Measurements from ENCODE around the gene CENPN. TPM values are rescaled to one million over a fixed set of nuclear protein-coding genes. Genes with fewer than 3 reads are reported as not detected.

Gene CENPN
- total RNA-seq, 1 donor = 19.9 TPM

DNA sequence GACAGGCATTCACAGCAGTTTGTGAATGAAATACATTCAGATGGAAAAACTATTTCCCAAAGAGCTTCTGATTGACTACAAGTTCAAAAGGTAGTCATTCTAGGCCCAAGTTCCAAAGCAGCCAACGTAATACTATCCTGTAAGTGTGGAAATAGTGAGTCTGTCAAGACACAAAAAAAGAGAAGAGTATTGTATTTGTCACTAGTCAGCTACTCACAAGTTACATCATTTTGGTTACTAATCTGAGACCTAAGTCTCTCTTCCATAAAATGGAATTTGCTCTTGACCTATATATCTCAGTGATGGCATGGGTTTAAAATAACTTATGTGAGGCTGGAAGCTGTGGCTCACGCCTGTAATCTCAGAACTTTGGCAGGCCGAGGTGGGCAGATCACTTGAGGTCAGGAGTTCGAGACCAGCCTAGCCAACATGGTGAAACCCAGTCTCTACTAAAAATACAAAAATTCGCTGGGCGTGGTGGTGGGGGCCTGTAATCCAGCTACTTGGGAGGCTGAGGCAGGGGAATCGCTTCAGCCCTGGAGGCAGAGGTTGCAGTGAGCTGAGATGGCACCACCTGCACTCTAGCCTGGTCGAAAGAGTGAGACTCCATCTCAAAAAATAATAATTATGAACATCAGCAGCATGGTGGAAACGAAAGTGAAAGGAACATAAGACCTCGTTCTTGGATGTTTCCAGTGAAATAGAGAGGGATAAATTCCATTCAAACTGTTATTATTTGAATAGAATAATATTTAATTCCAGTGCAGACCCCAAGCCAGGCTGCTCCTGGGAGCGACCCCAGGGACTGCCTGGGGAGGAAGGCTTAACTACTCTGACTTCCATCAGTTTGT is 3.2 kb upstream of the CENPN start:
- Histone ChIP-seq H3K9me3 (ENCODE audit: low read depth, low read length) (no peaks in the 10 kb centered on the region), H3K4me2 (ENCODE audit: insufficient read depth, low read length) (peak overlapping the region; percentile 94), H3K4me1 (ENCODE audit: insufficient read depth, low read length) (peaks cover 25% of the 10 kb centered on the region), H3K4me3 (ENCODE audit: insufficient read depth, low read length) (peak overlapping the region; percentile 54), H2AFZ (ENCODE audit: low read length) (no peak overlapping the region), H4K20me1 (ENCODE audit: insufficient read depth, low read length) (peaks cover 3% of the 10 kb centered on the region), H3K27me3 (ENCODE audit: insufficient read depth, low read length) (no peaks in the 10 kb centered on the region), H3K36me3 (ENCODE audit: insufficient read depth, low read length) (no peaks in the 10 kb centered on the region), H3K79me2 (ENCODE audit: insufficient read depth, low read length) (peaks cover 87% of the 10 kb centered on the region), H3K27ac (ENCODE audit: low read depth, low read length) (peak overlapping the region; percentile 100)
- TF ChIP-seq, protein P1, sequence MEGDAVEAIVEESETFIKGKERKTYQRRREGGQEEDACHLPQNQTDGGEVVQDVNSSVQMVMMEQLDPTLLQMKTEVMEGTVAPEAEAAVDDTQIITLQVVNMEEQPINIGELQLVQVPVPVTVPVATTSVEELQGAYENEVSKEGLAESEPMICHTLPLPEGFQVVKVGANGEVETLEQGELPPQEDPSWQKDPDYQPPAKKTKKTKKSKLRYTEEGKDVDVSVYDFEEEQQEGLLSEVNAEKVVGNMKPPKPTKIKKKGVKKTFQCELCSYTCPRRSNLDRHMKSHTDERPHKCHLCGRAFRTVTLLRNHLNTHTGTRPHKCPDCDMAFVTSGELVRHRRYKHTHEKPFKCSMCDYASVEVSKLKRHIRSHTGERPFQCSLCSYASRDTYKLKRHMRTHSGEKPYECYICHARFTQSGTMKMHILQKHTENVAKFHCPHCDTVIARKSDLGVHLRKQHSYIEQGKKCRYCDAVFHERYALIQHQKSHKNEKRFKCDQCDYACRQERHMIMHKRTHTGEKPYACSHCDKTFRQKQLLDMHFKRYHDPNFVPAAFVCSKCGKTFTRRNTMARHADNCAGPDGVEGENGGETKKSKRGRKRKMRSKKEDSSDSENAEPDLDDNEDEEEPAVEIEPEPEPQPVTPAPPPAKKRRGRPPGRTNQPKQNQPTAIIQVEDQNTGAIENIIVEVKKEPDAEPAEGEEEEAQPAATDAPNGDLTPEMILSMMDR (IDR thresholded peaks at IDR 0.05; ENCODE audit: extremely low read depth, low read depth, low read length) = no peak
- DNase-seq (ENCODE audit: insufficient read length, low spot score, missing footprints) = no peak

DNA sequence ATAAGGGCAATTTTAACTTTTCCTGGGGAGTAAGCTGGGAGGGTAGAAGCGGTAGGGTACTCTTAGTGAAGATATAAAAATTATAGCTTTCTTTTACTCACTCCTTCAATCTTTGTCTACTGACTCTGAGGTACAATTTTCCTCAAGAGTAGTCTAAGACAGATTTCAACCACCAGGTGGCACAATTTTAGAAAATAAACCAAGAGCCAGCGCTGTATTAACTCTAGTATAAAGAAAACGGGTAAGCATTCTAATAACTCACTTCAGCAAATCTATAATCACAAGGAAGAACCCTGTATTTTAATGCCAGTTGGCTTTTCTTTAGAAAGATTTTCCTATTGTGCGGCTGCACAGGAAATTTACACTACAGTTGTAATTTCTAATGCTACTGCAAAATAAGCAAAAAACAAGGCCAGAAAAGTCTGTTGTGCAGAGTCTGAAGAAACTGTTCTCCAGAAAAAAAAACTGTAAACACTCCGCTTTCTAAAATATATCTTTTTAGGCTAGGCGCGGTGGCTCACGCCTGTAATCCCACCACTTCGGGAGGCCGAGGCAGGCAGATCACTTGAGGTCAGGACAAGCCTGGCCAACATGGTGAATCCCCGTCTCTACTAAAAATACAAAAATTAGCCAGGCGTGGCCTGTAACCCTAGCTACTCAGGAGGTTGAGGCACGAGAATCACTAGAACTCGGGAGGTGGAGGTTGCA is 2.2 kb upstream of the CENPN start:
- Histone ChIP-seq H3K4me2 (ENCODE audit: insufficient read depth, low read length) (peak overlapping the region; percentile 94), H3K4me1 (ENCODE audit: insufficient read depth, low read length) (peaks cover 25% of the 10 kb centered on the region), H3K4me3 (ENCODE audit: insufficient read depth, low read length) (peak overlapping the region; percentile 54), H3K36me3 (ENCODE audit: insufficient read depth, low read length) (no peaks in the 10 kb centered on the region), H2AFZ (ENCODE audit: low read length) (peak overlapping the region; percentile 7), H4K20me1 (ENCODE audit: insufficient read depth, low read length) (peaks cover 3% of the 10 kb centered on the region), H3K79me2 (ENCODE audit: insufficient read depth, low read length) (peaks cover 87% of the 10 kb centered on the region), H3K9me3 (ENCODE audit: low read depth, low read length) (no peaks in the 10 kb centered on the region), H3K27ac (ENCODE audit: low read depth, low read length) (peak overlapping the region; percentile 100), H3K27me3 (ENCODE audit: insufficient read depth, low read length) (no peaks in the 10 kb centered on the region)
- TF ChIP-seq, protein P1 (IDR thresholded peaks at IDR 0.05; ENCODE audit: extremely low read depth, low read depth, low read length) = peak; percentile 67
- peak; percentile 86 for DNase-seq (ENCODE audit: insufficient read length, low spot score, missing footprints)

DNA sequence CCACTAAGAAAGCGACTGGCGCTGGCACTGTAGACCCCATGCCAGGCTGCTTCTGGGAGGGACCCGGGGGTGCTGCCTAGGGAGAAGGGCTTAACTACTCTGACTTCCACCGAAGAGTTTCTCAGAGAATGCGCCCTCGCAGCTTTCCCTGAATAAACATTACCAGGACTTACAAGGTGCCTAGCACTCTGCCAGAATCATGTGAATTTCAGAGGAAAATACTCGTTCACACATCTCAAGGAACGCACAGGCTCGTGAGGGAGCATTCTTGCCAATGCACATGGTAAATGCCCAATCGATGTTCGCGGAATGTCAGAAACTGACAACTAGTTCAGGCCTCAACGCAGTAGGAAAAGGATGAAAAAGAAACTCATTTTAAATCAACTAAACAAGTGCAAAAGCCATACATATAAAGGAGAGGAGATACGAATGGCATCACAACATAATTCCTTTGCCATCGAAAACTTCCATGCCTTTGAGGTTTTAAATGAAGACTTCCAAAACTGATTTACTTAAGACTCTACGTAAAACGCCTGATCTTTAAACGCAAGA is 1.3 kb upstream of the CENPN start:
- Histone ChIP-seq H3K27ac (ENCODE audit: low read depth, low read length) (peak overlapping the region; percentile 100), H3K27me3 (ENCODE audit: insufficient read depth, low read length) (no peaks in the 10 kb centered on the region), H4K20me1 (ENCODE audit: insufficient read depth, low read length) (peaks cover 3% of the 10 kb centered on the region), H3K4me2 (ENCODE audit: insufficient read depth, low read length) (peak overlapping the region; percentile 94), H3K79me2 (ENCODE audit: insufficient read depth, low read length) (peaks cover 87% of the 10 kb centered on the region), H3K4me1 (ENCODE audit: insufficient read depth, low read length) (peaks cover 25% of the 10 kb centered on the region), H3K36me3 (ENCODE audit: insufficient read depth, low read length) (no peaks in the 10 kb centered on the region), H2AFZ (ENCODE audit: low read length) (peak overlapping the region; percentile 99), H3K9me3 (ENCODE audit: low read depth, low read length) (no peaks in the 10 kb centered on the region), H3K4me3 (ENCODE audit: insufficient read depth, low read length) (peak overlapping the region; percentile 96)
- TF ChIP-seq, protein P1 (IDR thresholded peaks at IDR 0.05; ENCODE audit: extremely low read depth, low read depth, low read length) = no peak
- no peak for DNase-seq (ENCODE audit: insufficient read length, low spot score, missing footprints)

Measured in osteoblast (primary cell).